ENCODE data around the gene FRMD4A. TPM values are rescaled to one million over a fixed set of nuclear protein-coding genes. Genes with fewer than 3 reads are reported as not detected.

Gene FRMD4A
- total RNA-seq, 1 experiment from 2014 or later = 7.1 TPM

DNA sequence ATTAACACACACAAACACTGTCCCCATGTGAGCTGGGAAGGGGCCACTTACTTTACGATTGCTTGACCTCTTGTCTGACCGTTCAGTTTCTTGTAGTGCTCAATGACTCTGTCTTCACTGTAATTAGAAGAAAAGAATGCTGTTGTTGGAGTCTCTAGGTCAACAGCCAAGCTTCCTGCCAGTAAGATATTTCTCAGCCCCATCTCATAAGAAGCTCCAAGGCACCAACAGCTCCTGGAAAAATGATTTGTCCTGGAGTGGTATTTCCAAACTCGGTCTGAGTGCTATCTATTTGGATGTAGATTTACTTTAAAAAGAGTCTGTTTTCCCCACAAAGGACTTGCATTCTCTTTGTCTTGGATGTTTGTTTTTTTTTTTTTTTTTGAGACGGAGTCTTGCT, 590.3 kb downstream of the FRMD4A start:
- no peak overlapping the region for H3K9ac ChIP-seq (ENCODE audit: low read length)
- H3K79me2 ChIP-seq (ENCODE audit: low read length) = no peaks in the 10 kb centered on the region
- no peaks in the 10 kb centered on the region for H3F3A ChIP-seq (ENCODE audit: low read length, unreplicated experiment)
- POLR2A ChIA-PET (ENCODE audit: unreplicated experiment) = no interaction called here
- CTCF ChIA-PET = no interaction called here
- DNase-seq (no peak), ATAC-seq (no peak)
- no peaks in the 10 kb centered on the region for H3K27me3 ChIP-seq (ENCODE audit: low read length)
- H4K20me1 ChIP-seq (ENCODE audit: low read length) = no peaks in the 10 kb centered on the region
- H3K4me1 ChIP-seq (ENCODE audit: insufficient read depth, low read length) = no peaks in the 10 kb centered on the region
- no peak overlapping the region for H2AFZ ChIP-seq (ENCODE audit: low read length)
- no peaks in the 10 kb centered on the region for H3K9me3 ChIP-seq (ENCODE audit: low read length)
- H3K36me3 ChIP-seq (ENCODE audit: low read depth, low read length) = no peaks in the 10 kb centered on the region
- no peak for TF ChIP-seq CTCF (conservative IDR thresholded peaks at IDR 0.05; ENCODE audit: low read depth, low read length)
- no peak for TF ChIP-seq EZH2 (IDR thresholded peaks at IDR 0.05; ENCODE audit: low read length, unreplicated experiment)
- TF ChIP-seq EZH2phosphoT487 (IDR thresholded peaks at IDR 0.05; ENCODE audit: borderline replicate concordance, low read length) = no peak
- BruUV-seq (replicated peaks) = no TSS peak
- H3K27ac ChIP-seq (ENCODE audit: low read length) = no peak overlapping the region
- H3K4me2 ChIP-seq (ENCODE audit: low read length) = no peak overlapping the region
- no peaks in the 10 kb centered on the region for H3K9me2 ChIP-seq (replicated peaks; ENCODE audit: low read length)
- no peak overlapping the region for H3K4me3 ChIP-seq (ENCODE audit: low read length)
- intact Hi-C loops (cut with micrococcal nuclease) = no loop called here

DNA sequence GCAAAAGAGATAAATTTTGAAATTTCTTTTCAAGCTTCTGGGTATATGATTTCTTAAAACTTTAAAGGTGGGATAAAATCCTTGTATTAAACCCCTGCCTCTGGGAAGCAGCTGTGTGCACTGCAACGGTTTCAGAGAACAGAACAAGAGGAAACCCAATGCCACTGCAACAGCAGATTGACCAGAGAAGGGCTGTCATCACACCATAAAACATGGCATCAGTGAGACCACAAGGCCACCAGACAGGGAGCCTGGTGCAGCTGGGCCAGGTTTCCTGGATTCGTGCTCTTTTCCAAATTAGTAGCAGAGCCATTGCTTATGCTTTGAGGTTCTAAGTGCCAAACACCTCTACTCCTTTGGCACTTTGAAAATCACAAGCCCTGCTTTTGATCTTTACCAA, 591.5 kb downstream of the FRMD4A start:
- H3K9me2 ChIP-seq (replicated peaks; ENCODE audit: low read length) = no peaks in the 10 kb centered on the region
- no peaks in the 10 kb centered on the region for H3K79me2 ChIP-seq (ENCODE audit: low read length)
- no peaks in the 10 kb centered on the region for H3K9me3 ChIP-seq (ENCODE audit: low read length)
- ChIA-PET POLR2A (ENCODE audit: unreplicated experiment) (no interaction called here), CTCF (no interaction called here)
- H2AFZ ChIP-seq (ENCODE audit: low read length) = no peak overlapping the region
- ATAC-seq = no peak
- no peak overlapping the region for H3K4me2 ChIP-seq (ENCODE audit: low read length)
- H4K20me1 ChIP-seq (ENCODE audit: low read length) = no peaks in the 10 kb centered on the region
- intact Hi-C loops (cut with micrococcal nuclease) = no loop called here
- H3K36me3 ChIP-seq (ENCODE audit: low read depth, low read length) = no peaks in the 10 kb centered on the region
- no peaks in the 10 kb centered on the region for H3K4me1 ChIP-seq (ENCODE audit: insufficient read depth, low read length)
- no peak overlapping the region for H3K4me3 ChIP-seq (ENCODE audit: low read length)
- H3K9ac ChIP-seq (ENCODE audit: low read length) = no peak overlapping the region
- no peak overlapping the region for H3K27ac ChIP-seq (ENCODE audit: low read length)
- no peaks in the 10 kb centered on the region for H3F3A ChIP-seq (ENCODE audit: low read length, unreplicated experiment)
- TF ChIP-seq EZH2 (IDR thresholded peaks at IDR 0.05; ENCODE audit: low read length, unreplicated experiment) (no peak), EZH2phosphoT487 (IDR thresholded peaks at IDR 0.05; ENCODE audit: borderline replicate concordance, low read length) (no peak), CTCF (conservative IDR thresholded peaks at IDR 0.05; ENCODE audit: low read depth, low read length) (no peak)
- H3K27me3 ChIP-seq (ENCODE audit: low read length) = no peaks in the 10 kb centered on the region
- BruUV-seq (replicated peaks) = no TSS peak
- DNase-seq = no peak

DNA sequence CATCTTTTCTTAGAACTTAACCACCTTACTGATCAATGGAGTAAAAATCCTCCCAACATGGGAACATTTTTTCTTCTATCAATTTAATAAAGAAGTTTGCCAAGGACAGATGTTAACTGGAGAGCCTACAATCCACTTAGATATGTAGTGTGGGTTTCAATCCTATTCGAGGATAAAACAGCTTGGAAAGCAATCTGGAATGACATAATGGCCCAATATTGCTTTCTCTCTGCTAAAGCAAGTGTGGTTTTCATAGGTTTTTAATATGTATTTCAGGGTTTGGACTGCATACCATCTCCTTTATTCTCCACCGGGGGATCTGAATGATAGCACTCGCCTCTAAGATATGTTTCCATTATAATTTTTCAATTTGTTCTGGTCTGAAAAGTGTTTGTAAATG, 594.2 kb downstream of the FRMD4A start:
- Histone ChIP-seq H3K9me2 (replicated peaks; ENCODE audit: low read length) (no peaks in the 10 kb centered on the region), H3F3A (ENCODE audit: low read length, unreplicated experiment) (no peaks in the 10 kb centered on the region), H2AFZ (ENCODE audit: low read length) (no peak overlapping the region), H3K4me2 (ENCODE audit: low read length) (no peak overlapping the region), H3K9me3 (ENCODE audit: low read length) (no peaks in the 10 kb centered on the region), H3K79me2 (ENCODE audit: low read length) (no peaks in the 10 kb centered on the region), H3K27ac (ENCODE audit: low read length) (no peak overlapping the region), H4K20me1 (ENCODE audit: low read length) (no peaks in the 10 kb centered on the region), H3K9ac (ENCODE audit: low read length) (no peak overlapping the region), H3K4me3 (ENCODE audit: low read length) (no peak overlapping the region), H3K4me1 (ENCODE audit: insufficient read depth, low read length) (no peaks in the 10 kb centered on the region), H3K36me3 (ENCODE audit: low read depth, low read length) (no peaks in the 10 kb centered on the region), H3K27me3 (ENCODE audit: low read length) (no peaks in the 10 kb centered on the region)
- no TSS peak for BruUV-seq (replicated peaks)
- no peak for DNase-seq
- POLR2A ChIA-PET (ENCODE audit: unreplicated experiment) = no interaction called here
- intact Hi-C loops (cut with micrococcal nuclease) = no loop called here
- CTCF ChIA-PET = no interaction called here
- ATAC-seq = no peak
- TF ChIP-seq EZH2 (IDR thresholded peaks at IDR 0.05; ENCODE audit: low read length, unreplicated experiment) (no peak), CTCF (conservative IDR thresholded peaks at IDR 0.05; ENCODE audit: low read depth, low read length) (no peak), EZH2phosphoT487 (IDR thresholded peaks at IDR 0.05; ENCODE audit: borderline replicate concordance, low read length) (no peak)
